Liver (tissue), 3 donors: ENCODE measurements around the gene GUCA2A.

Experiments used
- MAX ChIP-seq: IDR thresholded peaks from 2 replicates; pipeline ENCODE4 v1.6.1; 2016; ENCODE audit warnings: antibody characterized with exemption
- RAD21 ChIP-seq, 2 donors: IDR thresholded peaks; 2 replicates each; pipeline ENCODE4 v1.6.1; 2016; ENCODE audit warnings: antibody characterized with exemption in 2 of 2, mild to moderate bottlenecking in 2 of 2
- TF ChIP-seq, protein P1 (sequence below): fragments of 150-350 bp; IDR thresholded peaks from 2 replicates; pipeline ENCODE4 v1.5.1; 2017; ENCODE audit warnings: improper control_type of control experiment, low read depth, low read length; ENCODE audit not compliant: missing input control
- donor health status: healthy.
- donor health status: healthy.

DNA sequence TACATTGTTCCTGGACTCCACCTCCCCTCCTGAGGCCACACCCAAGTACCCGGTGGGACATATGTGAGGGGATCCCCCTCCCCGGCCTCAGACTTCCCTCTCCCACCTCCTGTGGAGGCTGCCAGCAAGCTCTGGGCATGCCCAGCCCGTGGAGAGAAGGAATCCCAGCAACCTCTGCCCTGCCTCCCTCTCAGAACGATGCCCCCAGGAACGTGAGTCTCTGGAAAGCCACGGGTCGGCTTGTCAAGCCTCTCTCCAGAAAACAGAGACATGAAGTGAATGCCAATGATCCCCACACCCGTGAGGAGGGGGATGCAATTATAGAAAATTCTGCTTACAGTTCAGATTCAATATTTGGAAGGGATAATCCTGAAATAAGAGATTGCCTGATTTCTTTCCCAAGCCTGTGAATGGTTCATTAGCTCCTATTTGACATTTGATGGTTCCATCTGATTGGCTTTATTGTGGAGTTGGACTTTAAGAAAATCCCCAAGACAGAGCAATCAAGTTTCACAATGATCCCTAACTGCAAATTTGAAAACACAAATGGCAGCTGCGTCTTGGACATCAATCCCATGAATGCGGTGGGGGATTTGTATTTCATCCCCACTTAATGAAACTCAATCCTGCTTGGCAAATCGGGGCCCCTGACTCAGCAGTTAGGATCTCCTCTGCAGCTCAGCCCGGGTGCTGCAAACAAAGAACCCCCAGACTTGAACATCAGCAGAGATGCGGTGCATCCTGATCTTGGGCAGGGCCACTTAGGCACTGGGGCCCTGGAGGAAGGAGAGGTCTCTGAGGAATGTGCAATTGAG is 20.4 kb downstream of the GUCA2A start:
- TF ChIP-seq, protein P1, sequence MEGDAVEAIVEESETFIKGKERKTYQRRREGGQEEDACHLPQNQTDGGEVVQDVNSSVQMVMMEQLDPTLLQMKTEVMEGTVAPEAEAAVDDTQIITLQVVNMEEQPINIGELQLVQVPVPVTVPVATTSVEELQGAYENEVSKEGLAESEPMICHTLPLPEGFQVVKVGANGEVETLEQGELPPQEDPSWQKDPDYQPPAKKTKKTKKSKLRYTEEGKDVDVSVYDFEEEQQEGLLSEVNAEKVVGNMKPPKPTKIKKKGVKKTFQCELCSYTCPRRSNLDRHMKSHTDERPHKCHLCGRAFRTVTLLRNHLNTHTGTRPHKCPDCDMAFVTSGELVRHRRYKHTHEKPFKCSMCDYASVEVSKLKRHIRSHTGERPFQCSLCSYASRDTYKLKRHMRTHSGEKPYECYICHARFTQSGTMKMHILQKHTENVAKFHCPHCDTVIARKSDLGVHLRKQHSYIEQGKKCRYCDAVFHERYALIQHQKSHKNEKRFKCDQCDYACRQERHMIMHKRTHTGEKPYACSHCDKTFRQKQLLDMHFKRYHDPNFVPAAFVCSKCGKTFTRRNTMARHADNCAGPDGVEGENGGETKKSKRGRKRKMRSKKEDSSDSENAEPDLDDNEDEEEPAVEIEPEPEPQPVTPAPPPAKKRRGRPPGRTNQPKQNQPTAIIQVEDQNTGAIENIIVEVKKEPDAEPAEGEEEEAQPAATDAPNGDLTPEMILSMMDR, result no peak
- TF ChIP-seq RAD21 (IDR thresholded peaks at IDR 0.05), result no peak
- TF ChIP-seq MAX, result no peak
